SU-DHL-6 (cell line): ENCODE measurements around the gene SPTLC3.

Experiments used
- H2AFZ ChIP-seq: fragments of 200-600 bp; sonication (generic); 2 replicates; pipeline ENCODE4 v1.6.1; 2014; ENCODE audit warnings: low read depth, mild to moderate bottlenecking, moderate library complexity, mixed read lengths, antibody characterized with exemption, low read length; ENCODE audit not compliant: severe bottlenecking
- H3F3A ChIP-seq: fragments of 200-600 bp; shearing (Covaris generic); 2 replicates; pipeline ENCODE4 v1.6.0; 2016; ENCODE audit warnings: antibody characterized with exemption, mild to moderate bottlenecking; ENCODE audit not compliant: insufficient read depth
- H3K27ac ChIP-seq: fragments of 200-600 bp; sonication (generic); 2 replicates; pipeline ENCODE4 v1.5.1; 2016; ENCODE audit warnings: low read depth, mild to moderate bottlenecking, low read length, moderate library complexity, mixed read lengths
- H3K27me3 ChIP-seq: fragments of 200-600 bp; sonication (generic), shearing (Covaris generic); 2 replicates; pipeline ENCODE4 v1.6.0; 2014; ENCODE audit warnings: mild to moderate bottlenecking, low read length
- H3K36me3 ChIP-seq: fragments of 200-600 bp; sonication (generic); 2 replicates; pipeline ENCODE4 v1.6.1; 2014; ENCODE audit warnings: mild to moderate bottlenecking, low read length, mixed read lengths
- H3K4me2 ChIP-seq: fragments of 300-600, 200-600 bp; shearing (Covaris generic), sonication (generic); 2 replicates; pipeline ENCODE4 v1.6.0; 2014; ENCODE audit warnings: low read length, low read depth, mild to moderate bottlenecking; ENCODE audit not compliant: poor library complexity, severe bottlenecking
- H3K4me3 ChIP-seq: fragments of 200-600 bp; sonication (generic); 2 replicates; pipeline ENCODE4 v1.5.1; 2014; ENCODE audit warnings: antibody characterized with exemption, low read length, mild to moderate bottlenecking, mixed read lengths; ENCODE audit not compliant: insufficient read depth, poor library complexity, severe bottlenecking
- H3K79me2 ChIP-seq: fragments of 200-600 bp; sonication (generic); 2 replicates; pipeline ENCODE4 v1.6.1; 2014; ENCODE audit warnings: mild to moderate bottlenecking, low read length, moderate library complexity; ENCODE audit not compliant: insufficient read depth
- H3K9ac ChIP-seq: fragments of 200-600 bp; sonication (generic); 2 replicates; pipeline ENCODE4 v1.7.0; 2014; ENCODE audit warnings: mild to moderate bottlenecking, low read length
- H3K9me2 ChIP-seq: fragments of 200-600 bp; sonication (generic); replicated peaks from 2 replicates; pipeline ENCODE4 v1.6.1; 2014; ENCODE audit warnings: low read length; ENCODE audit not compliant: insufficient read depth
- H3K9me3 ChIP-seq: fragments of 200-600 bp; sonication (generic); 2 replicates; pipeline ENCODE4 v1.6.1; 2014; ENCODE audit warnings: low read length, mixed read lengths; ENCODE audit not compliant: insufficient read depth
- H4K20me1 ChIP-seq: fragments of 200-600 bp; sonication (generic); 2 replicates; pipeline ENCODE4 v1.6.1; 2014; ENCODE audit warnings: low read depth, mild to moderate bottlenecking, antibody characterized with exemption, low read length, moderate library complexity, mixed read lengths
- EZH2phosphoT487 ChIP-seq: fragments of 200-600 bp; sonication (generic), shearing (Covaris generic); conservative IDR thresholded peaks from 2 replicates; pipeline ENCODE4 v1.6.1; 2018; ENCODE audit warnings: mild to moderate bottlenecking, antibody characterized with exemption, low read length, moderate library complexity, mixed read lengths
- TF ChIP-seq, protein P1 (sequence below): fragments of 200-600 bp; sonication (generic); IDR thresholded peaks from one replicate; pipeline ENCODE4 v1.5.1; 2017; ENCODE audit warnings: antibody characterized with exemption, mild to moderate bottlenecking, low read length, moderate library complexity; ENCODE audit not compliant: insufficient read depth, poor library complexity, severe bottlenecking

Gene SPTLC3

DNA sequence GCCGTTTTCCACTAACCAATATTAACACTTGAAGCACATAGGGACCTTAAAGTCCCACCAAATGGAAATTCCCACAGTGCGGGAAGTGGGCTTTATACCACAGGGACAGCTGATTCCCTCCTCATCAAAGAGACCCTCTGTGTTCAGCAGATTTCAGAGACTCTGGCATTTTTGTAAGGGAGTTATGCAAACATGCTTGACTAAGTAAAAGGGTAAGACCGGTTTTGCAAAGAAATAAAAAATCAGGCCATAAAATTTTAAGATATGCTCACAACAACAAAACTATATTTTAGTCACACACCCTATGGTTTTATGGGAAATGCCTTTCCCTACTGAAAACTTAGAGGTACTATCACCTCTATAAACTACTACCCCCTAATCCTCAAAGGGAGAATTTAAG lies 45.4 kb upstream of the SPTLC3 start:
- Histone ChIP-seq H3F3A (no peaks in the 10 kb centered on the region), H3K4me3 (no peak overlapping the region), H4K20me1 (no peaks in the 10 kb centered on the region), H3K9me2 (no peaks in the 10 kb centered on the region), H3K9me3 (no peaks in the 10 kb centered on the region), H3K36me3 (no peaks in the 10 kb centered on the region), H3K27me3 (no peaks in the 10 kb centered on the region), H3K27ac (no peak overlapping the region), H2AFZ (no peak overlapping the region), H3K4me2 (no peak overlapping the region), H3K9ac (no peak overlapping the region), H3K79me2 (no peaks in the 10 kb centered on the region)
- TF ChIP-seq, protein P1, sequence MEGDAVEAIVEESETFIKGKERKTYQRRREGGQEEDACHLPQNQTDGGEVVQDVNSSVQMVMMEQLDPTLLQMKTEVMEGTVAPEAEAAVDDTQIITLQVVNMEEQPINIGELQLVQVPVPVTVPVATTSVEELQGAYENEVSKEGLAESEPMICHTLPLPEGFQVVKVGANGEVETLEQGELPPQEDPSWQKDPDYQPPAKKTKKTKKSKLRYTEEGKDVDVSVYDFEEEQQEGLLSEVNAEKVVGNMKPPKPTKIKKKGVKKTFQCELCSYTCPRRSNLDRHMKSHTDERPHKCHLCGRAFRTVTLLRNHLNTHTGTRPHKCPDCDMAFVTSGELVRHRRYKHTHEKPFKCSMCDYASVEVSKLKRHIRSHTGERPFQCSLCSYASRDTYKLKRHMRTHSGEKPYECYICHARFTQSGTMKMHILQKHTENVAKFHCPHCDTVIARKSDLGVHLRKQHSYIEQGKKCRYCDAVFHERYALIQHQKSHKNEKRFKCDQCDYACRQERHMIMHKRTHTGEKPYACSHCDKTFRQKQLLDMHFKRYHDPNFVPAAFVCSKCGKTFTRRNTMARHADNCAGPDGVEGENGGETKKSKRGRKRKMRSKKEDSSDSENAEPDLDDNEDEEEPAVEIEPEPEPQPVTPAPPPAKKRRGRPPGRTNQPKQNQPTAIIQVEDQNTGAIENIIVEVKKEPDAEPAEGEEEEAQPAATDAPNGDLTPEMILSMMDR, result no peak
- TF ChIP-seq EZH2phosphoT487, result no peak

DNA sequence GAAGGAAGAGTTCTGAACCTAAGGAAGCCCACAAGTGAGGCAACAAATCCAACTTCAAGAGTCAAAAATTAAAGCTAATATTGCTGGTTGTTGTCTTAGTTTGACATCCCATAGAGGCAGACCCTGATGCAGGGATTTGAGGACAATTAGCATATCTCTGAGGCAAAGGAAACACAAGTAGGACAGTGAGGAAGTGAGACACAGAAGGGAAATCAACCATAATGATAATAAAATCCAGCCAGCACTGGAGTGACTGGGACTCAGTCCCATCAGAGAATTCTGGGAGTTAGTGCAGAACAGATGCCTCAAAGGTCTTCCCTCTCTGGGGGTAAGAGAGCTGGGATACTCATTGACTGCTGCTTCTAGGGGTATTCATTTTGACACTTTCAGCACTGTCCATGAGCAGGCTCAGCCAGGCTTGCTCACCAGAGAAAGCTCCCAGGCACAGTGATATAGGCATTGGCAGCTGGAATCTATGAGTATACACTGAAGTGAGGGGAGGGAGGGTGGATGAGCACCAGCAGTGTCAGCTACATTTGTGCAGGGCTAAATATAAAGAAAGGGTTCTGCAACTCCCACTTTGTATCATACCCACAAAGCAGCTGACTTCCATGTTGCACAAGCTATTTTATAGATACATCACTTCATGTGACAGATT lies 43.4 kb upstream of the SPTLC3 start:
- no peak for TF ChIP-seq EZH2phosphoT487
- TF ChIP-seq, protein P1, result no peak
- no peak overlapping the region for H2AFZ ChIP-seq
- H3K27ac ChIP-seq, result no peak overlapping the region
- no peak overlapping the region for H3K4me3 ChIP-seq
- no peaks in the 10 kb centered on the region for H3K36me3 ChIP-seq
- no peaks in the 10 kb centered on the region for H4K20me1 ChIP-seq
- no peaks in the 10 kb centered on the region for H3K9me3 ChIP-seq
- H3K4me2 ChIP-seq, result no peak overlapping the region
- no peaks in the 10 kb centered on the region for H3K9me2 ChIP-seq
- no peaks in the 10 kb centered on the region for H3F3A ChIP-seq
- no peaks in the 10 kb centered on the region for H3K27me3 ChIP-seq
- no peak overlapping the region for H3K9ac ChIP-seq
- no peaks in the 10 kb centered on the region for H3K79me2 ChIP-seq

DNA sequence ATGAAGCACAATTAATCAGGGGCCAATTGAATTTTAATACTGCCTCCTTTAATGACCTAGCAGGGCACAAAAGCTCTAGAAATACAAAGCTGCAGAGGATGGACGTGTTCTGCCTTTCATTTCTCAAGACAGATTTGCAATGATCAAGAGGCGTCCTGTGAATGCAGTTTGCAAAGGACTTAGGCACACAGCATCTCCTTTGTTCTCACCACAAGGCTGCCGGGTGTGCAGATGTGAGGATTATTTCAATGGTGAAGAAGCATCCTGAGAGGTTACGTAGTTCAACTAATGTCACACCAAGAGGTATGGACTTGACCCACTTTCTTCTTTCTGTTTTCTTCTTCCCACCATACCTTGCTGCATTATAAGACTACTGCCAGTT lies 42.9 kb upstream of the SPTLC3 start:
- Histone ChIP-seq H3K27ac (no peak overlapping the region), H3K9me3 (no peaks in the 10 kb centered on the region), H3K27me3 (no peaks in the 10 kb centered on the region), H3K36me3 (no peaks in the 10 kb centered on the region), H2AFZ (no peak overlapping the region), H3K4me3 (no peak overlapping the region), H3K9ac (no peak overlapping the region), H3K4me2 (no peak overlapping the region), H3K9me2 (no peaks in the 10 kb centered on the region), H3K79me2 (no peaks in the 10 kb centered on the region), H4K20me1 (no peaks in the 10 kb centered on the region), H3F3A (no peaks in the 10 kb centered on the region)
- TF ChIP-seq, protein P1, result no peak
- TF ChIP-seq EZH2phosphoT487, result no peak
